ENCODE measurements around the gene ACBD7. TPM values are rescaled to one million over a fixed set of nuclear protein-coding genes. Genes with fewer than 3 reads are reported as not detected.

ACBD7 gene
- total RNA-seq, 1 experiment from 2014 or later = 8.9 TPM

DNA sequence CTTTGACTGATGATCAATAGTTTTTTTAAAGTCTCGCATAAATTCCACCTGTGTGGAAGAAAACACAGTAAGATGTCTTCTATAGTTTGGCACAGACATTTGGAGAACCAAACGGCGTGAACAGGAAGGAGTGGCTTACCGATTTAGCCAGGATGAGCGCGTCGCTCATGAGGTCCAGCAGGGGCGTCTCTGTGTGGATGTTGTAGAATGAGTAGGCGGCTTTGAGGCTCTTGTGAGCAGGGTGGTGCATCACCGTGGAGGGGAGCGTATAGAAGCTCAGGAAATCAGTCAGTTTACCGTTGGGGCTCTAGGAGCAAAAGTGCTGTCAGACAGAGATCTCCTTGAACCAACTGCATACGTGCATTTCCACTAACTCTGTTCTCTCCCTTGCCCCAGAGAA lies 24.1 kb upstream of the ACBD7 start:
- Histone ChIP-seq H3K4me1 (no peaks in the 10 kb centered on the region), H3K27ac (no peak overlapping the region), H3K9me3 (replicated peaks) (no peaks in the 10 kb centered on the region; the same call in 1 of the 2 replicates), H3K27me3 (no peaks in the 10 kb centered on the region), H3K4me3 (no peak overlapping the region), H3K36me3 (peaks cover 14% of the 10 kb centered on the region; the same call in 1 of the 2 replicates)
- no peak for DNase-seq

DNA sequence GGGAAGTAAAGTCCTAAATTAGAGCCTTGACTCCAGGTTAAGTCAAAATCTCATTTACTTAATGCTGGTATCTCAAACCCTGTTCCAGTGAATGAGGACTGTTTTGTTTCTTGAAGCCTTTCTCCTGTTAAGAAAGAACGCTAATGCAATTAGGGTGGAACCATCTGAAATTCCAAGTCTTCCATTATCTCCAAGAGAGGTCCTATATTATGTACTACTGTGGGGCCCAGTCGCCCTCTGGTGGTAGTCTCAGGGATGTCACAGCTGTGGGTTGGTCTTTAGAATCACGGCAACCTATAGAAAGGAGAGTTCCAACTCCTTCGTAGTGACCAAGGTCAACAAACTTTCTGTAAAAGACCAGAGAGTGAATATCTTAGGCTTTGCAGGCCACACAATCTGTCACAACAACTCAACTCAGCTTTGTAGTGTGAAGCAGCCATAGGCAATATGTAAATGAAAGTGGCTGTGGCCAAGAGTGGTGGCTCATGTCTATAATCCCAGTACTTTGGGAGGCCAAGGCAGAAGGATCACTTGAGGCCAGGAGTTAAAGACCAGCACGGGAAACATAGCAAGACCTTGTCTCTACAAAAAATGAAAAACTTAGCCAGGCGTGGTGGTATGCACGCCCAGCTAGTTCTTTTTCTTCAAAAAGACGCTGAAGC lies 17.9 kb upstream of the ACBD7 start:
- H3K9me3 ChIP-seq (replicated peaks) = no peaks in the 10 kb centered on the region
- H3K27me3 ChIP-seq = no peaks in the 10 kb centered on the region
- H3K27ac ChIP-seq = no peak overlapping the region
- H3K4me3 ChIP-seq = no peak overlapping the region
- H3K36me3 ChIP-seq = peaks cover 23% of the 10 kb centered on the region
- no peaks in the 10 kb centered on the region for H3K4me1 ChIP-seq
- peak; percentile 60 to 86 for DNase-seq

DNA sequence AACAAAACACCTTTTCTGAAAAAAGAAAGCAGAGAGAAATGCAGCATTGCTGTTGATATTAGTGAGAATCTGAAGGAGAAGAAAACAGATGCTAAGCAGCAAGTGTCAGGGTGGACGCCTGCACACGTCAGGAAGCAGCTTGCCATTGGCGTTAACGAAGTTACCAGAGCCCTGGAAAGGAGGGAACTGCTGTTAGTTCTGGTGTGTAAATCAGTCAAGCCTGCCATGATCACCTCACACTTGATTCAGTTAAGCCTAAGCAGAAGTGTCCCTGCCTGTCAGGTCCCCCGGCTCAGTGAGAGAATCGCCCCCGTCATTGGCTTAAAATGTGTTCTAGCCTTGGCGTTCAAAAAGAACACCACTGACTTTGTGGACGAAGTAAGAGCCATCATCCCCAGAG lies 14.9 kb upstream of the ACBD7 start:
- Histone ChIP-seq H3K36me3 (peaks cover 16% of the 10 kb centered on the region), H3K4me3 (no peak overlapping the region), H3K9me3 (replicated peaks) (no peaks in the 10 kb centered on the region), H3K27me3 (no peaks in the 10 kb centered on the region), H3K27ac (no peak overlapping the region), H3K4me1 (no peaks in the 10 kb centered on the region)
- DNase-seq = no peak

DNA sequence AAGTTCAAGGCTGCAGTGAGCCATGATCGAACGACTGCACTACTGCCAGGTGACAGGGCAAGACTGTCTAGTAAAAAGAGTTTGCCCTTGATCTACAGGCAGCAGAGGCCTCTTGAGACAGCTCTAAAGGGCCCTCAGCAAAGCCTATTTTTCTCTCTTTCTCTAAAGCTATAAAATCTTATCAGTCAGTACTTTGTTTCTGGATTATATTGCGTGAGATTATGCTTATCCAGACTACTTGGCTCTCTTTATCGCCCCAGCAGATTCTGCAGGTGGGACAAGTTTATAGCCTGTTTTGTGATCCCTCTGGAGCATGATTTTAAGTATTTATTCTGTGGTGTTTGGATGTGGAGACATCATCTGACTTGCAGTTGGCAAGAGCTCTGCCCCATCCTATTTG lies 11.3 kb upstream of the ACBD7 start:
- no peak for DNase-seq
- Histone ChIP-seq H3K36me3 (peaks cover 6% of the 10 kb centered on the region), H3K4me3 (no peak overlapping the region), H3K27me3 (no peaks in the 10 kb centered on the region), H3K4me1 (no peaks in the 10 kb centered on the region), H3K9me3 (replicated peaks) (no peaks in the 10 kb centered on the region), H3K27ac (no peak overlapping the region)

DNA sequence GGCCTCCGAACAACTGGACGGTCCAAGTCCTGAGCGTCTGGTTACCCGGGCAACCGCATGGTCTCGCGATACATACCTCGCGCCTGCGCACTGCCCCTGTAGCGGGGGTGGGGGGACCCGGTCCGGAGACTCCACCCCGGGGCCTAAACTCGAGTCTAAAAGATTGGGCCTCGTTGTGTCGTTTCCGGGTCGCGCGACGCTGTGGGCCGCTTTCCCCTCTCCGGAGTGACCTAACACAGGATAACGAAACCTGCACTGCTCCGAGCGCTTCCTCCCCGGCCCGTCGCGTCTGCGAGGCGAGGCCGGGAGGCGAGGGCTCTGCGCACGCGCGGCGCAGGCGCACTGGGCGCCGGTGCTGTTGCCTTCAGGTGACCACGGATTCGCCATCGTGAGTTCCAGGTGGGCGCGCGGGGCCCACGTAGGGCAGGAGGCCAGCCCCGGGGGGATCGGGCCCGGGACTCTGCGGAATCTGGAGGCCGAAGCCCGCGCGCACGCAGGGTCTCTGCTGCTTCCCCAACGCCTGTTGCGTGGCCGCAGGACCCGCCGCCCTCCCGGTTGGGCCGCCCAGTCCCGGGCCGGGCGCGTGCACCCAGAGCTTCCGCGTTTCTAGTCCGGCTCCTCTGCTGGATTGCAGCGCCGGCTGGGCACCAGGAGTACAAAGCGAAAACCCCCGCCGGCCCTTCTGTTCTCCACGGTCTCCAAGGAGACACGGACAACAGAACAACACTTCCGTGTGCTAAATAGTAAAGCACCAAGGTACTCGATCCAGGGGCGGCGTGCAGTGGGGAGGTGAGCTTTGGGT lies 8.6 kb upstream of the ACBD7 start, which contains the start of gene RPP38:
Gene RPP38, plus strand, starts transcription at position 345 of the 802 bp plus-strand sequence. CDS start 5,960 bp downstream, outside the sequence.
- no peaks in the 10 kb centered on the region for H3K9me3 ChIP-seq (replicated peaks)
- no peaks in the 10 kb centered on the region for H3K27me3 ChIP-seq
- no peaks in the 10 kb centered on the region for H3K36me3 ChIP-seq
- DNase-seq = peak; percentile 94 to 95
- H3K4me3 ChIP-seq = peak within 1 kb of the TSS; percentile 97
- H3K4me1 ChIP-seq = no peaks in the 10 kb centered on the region
- peak within 1 kb of the TSS; percentile 91 for H3K27ac ChIP-seq

DNA sequence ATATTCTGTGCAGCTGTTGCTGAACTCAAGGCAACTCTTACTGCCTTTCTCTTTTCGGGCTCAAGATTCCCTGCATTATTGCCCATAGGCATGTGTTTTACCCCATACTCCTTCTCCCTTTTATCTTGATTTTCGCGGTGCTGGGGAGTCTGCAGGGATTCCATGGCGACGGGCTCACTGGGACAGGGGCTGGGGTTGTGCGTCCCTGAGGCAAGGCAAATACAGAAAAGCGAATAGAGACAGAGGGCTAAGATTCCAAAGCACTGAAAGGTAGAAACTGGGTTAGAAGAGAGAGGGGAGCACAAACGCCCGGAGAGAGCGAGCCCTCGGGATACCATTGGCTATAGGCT lies 8.1 kb upstream of the ACBD7 start:
- no peak for DNase-seq
- peak overlapping the region; percentile 91 for H3K27ac ChIP-seq
- H3K36me3 ChIP-seq = no peaks in the 10 kb centered on the region

DNA sequence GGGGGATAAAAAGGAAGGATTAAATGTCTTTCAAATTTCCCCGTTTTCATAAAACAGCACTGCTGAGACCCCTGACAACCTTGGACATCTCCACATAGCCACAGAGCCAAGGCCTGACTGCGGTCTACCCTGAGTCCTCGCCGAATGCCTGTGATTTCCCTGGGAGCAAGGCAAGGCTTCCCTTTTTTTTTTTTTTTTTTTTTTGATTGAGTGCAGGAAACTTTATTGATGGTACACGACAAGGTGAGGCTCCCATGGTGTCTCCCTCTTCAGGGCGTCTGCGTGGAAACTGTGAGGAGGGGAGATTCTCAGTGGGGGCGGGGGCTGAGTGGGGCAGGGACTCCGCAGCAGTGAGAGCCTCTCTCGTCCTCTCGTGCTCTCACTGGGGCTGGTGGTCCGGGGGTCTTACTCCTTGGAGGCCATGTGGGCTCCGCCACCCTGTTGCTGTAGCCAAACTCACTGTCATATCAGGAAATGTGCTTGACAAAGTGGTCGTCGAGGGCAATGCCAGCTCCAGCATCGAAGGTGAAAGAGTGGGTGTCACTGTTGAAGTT lies 4.4 kb upstream of the ACBD7 start:
- H3K4me3 ChIP-seq = no peak overlapping the region
- no peak for DNase-seq
- no peaks in the 10 kb centered on the region for H3K27me3 ChIP-seq

More for the DNA sequence above, 8.1 kb upstream of the ACBD7 start:
- Histone ChIP-seq H3K27me3 (no peaks in the 10 kb centered on the region), H3K4me1 (no peaks in the 10 kb centered on the region), H3K9me3 (replicated peaks) (no peaks in the 10 kb centered on the region), H3K4me3 (peak overlapping the region; percentile 97)

DNA sequence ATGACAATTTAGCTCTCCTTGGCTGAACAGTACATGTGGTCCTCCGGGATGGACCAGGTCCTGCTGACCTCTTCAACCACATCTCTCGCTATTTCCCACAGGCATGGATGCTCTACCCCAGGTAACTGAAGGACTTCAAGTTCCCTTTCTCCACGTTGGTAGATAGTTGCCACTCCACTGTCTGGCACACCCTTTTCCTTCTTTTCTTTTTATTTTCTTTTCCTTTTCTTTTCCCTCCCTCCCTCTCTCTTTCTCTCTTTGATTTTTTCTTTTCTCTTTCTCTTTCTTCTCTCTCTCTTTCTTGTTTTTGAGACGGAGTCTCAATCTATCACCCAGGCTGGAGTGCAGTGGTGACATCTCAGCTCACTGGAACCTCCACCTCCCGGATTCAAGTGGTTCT lies 2.8 kb upstream of the ACBD7 start:
- H3K4me3 ChIP-seq = no peak overlapping the region

More for the DNA sequence above, 4.4 kb upstream of the ACBD7 start:
- H3K36me3 ChIP-seq = no peaks in the 10 kb centered on the region
- 0 out of 2 replicates have a peak, but pooled peaks cover 2% of the 10 kb centered on the region for H3K4me1 ChIP-seq
- no peak overlapping the region for H3K27ac ChIP-seq
- no peaks in the 10 kb centered on the region for H3K9me3 ChIP-seq (replicated peaks)

DNA sequence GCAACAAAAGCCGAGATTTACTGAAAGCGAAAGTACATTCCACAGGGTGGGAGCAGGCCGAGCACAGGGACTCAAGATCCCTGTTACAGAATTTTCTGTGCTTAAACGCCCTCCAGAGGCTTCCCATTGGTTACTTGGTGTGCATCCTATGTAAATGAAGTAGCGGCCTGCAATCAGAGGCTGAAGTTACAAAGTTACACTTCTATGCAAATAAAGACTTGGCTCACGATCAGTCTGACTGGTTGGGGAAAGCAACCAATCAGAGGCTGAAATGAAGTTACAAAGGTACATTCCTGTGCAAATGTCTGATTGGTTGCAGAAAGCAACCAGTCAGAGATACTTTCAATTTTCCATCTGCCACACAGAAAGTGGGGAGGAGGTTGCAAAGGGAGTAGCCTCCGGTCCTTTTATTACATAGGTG lies 4.1 kb downstream of the ACBD7 start:
- H3K4me1 ChIP-seq = 0 out of 2 replicates have a peak, but pooled peaks cover 2% of the 10 kb centered on the region
- H3K9me3 ChIP-seq (replicated peaks) = no peaks in the 10 kb centered on the region
- peak; percentile 74 to 84 for DNase-seq
- H3K36me3 ChIP-seq = no peaks in the 10 kb centered on the region
- no peaks in the 10 kb centered on the region for H3K27me3 ChIP-seq
- peak overlapping the region; percentile 27; the same call in 1 of the 2 replicates for H3K27ac ChIP-seq
- H3K4me3 ChIP-seq = peak overlapping the region; percentile 59

More for the DNA sequence above, 2.8 kb upstream of the ACBD7 start:
- Histone ChIP-seq H3K27me3 (no peaks in the 10 kb centered on the region), H3K4me1 (0 out of 2 replicates have a peak, but pooled peaks cover 2% of the 10 kb centered on the region), H3K36me3 (no peaks in the 10 kb centered on the region), H3K27ac (no peak overlapping the region), H3K9me3 (replicated peaks) (no peaks in the 10 kb centered on the region)
- DNase-seq = no peak

DNA sequence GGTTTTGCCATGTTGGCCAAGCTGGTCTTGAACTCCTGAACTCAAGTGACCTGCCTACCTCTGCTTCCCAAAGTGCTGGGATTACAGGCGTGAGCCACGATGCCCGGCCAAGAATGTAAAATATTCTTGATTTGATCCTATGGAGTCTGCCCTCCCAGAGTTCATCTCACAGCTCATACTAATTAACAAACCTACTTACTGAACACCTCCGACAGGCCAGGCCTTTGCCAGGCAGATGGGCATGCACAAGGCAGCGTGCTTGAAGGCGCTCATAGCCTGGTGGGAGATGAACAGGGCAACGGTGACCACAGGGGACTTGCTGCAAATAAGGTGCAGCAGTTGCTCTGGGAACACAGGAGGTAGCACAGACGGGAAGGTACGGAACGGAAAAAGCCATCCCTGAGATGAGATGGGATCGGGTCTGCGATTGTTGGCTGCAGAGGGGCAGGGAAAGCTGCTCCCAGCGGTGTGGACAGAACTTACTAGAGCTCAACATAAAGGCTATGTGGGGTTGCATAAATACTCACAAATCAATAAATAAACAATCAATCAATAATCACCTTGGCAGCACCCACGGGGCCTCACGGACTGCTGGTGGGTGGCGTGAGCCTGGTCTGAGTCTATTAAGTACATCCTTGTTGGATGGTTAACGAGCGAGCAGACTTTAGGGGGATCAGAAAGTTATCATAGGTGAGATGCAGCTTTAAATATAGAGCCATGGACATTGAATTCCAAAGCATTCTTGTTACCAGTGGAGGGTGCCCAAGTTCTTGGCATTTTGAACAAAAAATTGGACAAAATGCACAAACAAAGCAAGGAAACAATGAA lies 4.7 kb downstream of the ACBD7 start:
- H3K4me3 ChIP-seq = peak overlapping the region; percentile 59
- no peaks in the 10 kb centered on the region for H3K9me3 ChIP-seq (replicated peaks)
- no peaks in the 10 kb centered on the region for H3K36me3 ChIP-seq
- H3K27me3 ChIP-seq = no peaks in the 10 kb centered on the region
- peak overlapping the region; percentile 27; the same call in 1 of the 2 replicates for H3K27ac ChIP-seq
- DNase-seq = peak in 1 of 2 experiments; percentile 9
- H3K4me1 ChIP-seq = 0 out of 2 replicates have a peak, but pooled peaks cover under 1% of the 10 kb centered on the region

DNA sequence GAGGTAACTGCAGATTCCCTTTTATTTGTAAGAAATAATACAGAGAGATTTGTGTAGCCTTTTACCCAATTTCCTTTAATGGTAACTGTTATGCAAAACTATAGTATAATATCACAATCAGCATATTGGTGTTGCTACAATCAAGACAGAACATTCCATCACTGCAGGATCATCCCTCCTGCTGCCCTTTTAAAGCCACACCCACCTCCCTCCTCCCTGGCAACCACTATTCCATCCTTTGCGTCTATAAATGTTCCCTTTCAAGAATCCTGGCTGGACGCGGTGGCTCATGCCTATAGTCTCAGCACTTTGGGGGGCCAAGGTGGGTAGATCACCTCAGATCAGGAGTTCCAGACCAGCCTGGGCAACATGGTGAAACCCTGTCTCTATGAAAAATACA lies 13.2 kb downstream of the ACBD7 start:
- Histone ChIP-seq H3K36me3 (no peaks in the 10 kb centered on the region), H3K9me3 (replicated peaks) (0 out of 2 replicates have a peak, but pooled peaks cover 4% of the 10 kb centered on the region), H3K27me3 (no peaks in the 10 kb centered on the region), H3K4me3 (no peak overlapping the region), H3K27ac (no peak overlapping the region), H3K4me1 (no peaks in the 10 kb centered on the region)
- DNase-seq = no peak

DNA sequence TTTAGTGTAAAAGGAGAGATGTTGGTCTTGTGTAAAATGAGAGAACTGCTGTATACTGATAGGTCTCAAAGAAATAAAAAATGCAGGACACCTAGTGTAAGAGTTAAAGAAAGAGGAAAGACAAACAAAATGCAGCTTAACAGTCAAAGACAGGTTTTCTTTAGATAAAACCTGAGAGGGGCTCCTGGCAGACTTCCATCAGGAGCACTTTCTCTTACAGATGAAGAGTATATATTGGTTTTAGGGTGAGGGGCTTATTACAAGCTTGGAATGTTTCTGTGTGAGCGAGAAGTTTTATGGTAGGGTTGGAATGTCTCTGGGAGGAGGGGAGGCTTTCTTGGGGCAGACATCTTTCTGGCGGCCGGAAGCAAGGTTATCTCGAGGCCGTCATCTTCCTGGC lies 16.2 kb downstream of the ACBD7 start:
- Histone ChIP-seq H3K27ac (no peak overlapping the region), H3K4me1 (no peaks in the 10 kb centered on the region), H3K9me3 (replicated peaks) (0 out of 2 replicates have a peak, but pooled peaks cover 4% of the 10 kb centered on the region), H3K27me3 (no peaks in the 10 kb centered on the region), H3K4me3 (no peak overlapping the region), H3K36me3 (no peaks in the 10 kb centered on the region)
- no peak for DNase-seq

DNA sequence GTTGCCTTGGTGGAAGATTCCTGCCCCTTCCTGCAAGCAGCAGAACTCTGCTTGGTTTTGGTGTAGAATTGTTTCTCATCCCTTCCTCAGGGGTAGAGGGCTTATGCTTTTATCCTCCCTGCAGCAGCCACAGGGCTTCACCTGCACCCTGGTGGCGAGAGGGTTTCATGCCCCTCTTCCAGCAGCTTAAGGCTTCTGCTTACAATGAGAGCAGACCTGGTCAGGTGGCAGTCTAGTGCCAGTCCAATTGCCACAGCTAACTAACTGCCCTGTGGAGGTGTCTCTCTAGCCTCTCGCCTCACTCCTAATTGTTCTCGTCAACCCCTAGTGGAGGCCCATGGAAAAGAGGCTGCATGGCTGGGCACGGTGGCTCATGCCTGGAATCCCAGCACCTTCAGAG lies 19.3 kb downstream of the ACBD7 start:
- no peak overlapping the region for H3K4me3 ChIP-seq
- no peaks in the 10 kb centered on the region for H3K27me3 ChIP-seq
- no peak overlapping the region for H3K27ac ChIP-seq
- H3K36me3 ChIP-seq = no peaks in the 10 kb centered on the region
- H3K4me1 ChIP-seq = no peaks in the 10 kb centered on the region
- DNase-seq = no peak
- 0 out of 2 replicates have a peak, but pooled peaks cover 6% of the 10 kb centered on the region for H3K9me3 ChIP-seq (replicated peaks)

DNA sequence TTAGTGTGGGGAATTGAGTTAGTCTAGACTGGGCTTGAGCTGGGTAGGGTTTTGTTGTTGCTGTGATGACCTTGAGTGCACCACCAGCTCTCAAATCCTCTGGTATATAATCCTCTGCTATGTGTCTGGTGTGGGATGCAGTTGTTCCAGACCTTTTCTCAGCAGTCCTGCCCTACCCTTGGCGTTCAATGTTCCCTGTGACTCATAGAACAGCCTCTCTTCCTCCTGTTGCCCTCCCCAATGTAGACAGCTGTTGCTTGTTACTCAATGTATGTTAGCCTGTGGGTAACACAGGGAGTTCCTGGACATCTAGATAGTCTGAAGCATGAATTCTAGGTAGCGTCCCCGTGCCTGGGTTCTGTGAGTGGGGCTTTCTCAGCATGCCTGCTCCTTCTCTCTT lies 19.8 kb downstream of the ACBD7 start:
- Histone ChIP-seq H3K27ac (peak overlapping the region; percentile 12; the same call in 1 of the 2 replicates), H3K36me3 (no peaks in the 10 kb centered on the region), H3K9me3 (replicated peaks) (0 out of 2 replicates have a peak, but pooled peaks cover 6% of the 10 kb centered on the region), H3K27me3 (no peaks in the 10 kb centered on the region), H3K4me3 (no peak overlapping the region), H3K4me1 (no peaks in the 10 kb centered on the region)
- DNase-seq = peak; percentile 67 to 77
